Fibroblast of gingiva (primary cell): ENCODE results near the gene IGF2BP2.

Experiments
- DNase-seq: peaks from one replicate; pipeline ENCODE4 v3.0.0-alpha.2; 2011; ENCODE audit warnings: low read depth

The IGF2BP2 gene

DNA sequence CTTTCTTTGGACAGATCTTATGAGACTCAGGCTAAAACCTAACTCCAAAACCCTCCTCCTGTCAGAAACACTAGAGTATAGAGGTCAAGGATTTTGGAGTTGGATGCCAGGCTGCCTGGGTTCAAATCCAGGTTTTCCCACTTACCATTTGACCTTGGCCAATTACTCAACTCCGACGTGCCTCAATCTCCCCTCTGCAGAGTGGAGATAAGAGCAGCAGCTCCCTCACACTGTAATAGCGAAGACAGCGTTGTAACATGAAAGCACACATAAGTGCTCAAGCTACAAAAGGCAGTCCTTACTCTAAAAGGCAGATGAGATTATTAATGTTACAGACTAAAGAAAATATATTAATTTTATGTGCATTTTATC, 90.1 kb downstream of the IGF2BP2 start:
- DNase-seq: no peak

DNA sequence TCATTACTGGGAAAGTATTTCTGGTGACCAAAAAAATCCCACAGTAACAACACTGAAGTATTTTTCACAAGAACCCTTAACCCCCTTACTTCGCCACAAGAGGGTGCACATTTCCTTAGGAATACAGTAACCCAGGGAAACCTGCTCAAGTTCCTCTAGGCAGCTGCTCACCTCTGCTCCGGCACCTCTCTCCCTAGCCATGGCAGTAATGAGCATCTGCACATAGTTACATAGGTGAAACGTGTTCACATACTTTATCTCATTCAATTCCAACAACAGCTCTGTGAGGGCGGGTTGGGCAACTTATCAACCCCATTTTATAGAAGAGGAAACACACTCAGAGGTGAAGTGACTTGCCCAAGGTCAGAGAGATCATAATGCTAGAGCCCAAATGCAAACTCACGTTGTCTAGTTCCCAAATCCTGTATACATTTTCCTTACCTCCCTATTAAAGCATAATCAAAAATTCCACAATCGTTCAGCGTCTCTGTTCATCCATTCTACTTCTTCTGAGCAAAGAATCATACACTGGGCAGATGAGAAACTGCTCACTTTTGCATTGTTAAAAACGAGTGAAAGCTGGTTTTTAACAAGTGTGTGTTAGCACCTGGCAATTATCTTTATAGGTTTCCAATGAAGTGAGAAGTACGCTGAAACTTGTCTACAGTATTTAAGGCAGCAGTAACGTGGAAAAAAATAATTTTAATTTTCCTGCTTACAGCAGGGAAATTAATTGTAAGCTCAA, 90.7 kb downstream of the IGF2BP2 start:
- peak; percentile 75 for DNase-seq

DNA sequence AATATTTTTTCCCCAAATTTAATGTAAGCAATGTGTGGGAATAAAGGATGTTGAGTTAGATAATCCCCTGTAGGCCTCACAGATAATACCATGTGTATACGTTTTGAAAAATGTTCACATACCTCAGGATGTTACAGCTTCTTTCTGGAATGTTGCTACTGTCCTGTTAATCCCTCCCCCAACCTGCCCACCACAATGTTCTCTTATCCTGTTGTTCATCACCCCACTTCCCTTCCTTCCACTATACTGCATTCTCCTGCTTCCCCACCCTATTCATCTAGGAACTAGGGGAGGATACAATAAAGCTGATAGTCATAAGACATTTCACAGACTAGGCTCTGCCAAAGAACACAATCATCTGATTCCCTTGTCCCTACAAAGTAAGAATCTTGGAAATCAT, 92.1 kb downstream of the IGF2BP2 start:
- peak; percentile 37 for DNase-seq

DNA sequence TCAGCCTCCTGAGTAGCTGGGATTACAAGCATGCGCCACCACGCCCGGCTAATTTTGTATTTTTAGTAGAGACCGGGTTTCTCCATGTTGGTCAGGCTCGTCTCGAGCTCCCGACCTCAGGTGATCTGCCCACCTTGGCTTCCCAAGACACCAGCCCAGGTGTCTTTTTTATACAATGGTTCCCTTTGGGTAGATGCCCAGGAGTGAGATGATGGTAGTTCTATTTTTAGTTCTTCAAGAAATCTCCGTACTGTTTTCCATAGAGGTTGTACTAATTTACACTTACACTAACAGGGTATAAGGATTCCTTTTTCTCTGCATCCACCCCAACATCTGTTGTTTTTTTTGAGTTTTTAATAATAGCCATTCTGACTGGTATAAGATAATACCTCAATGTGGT, 94.3 kb downstream of the IGF2BP2 start:
- DNase-seq: no peak

DNA sequence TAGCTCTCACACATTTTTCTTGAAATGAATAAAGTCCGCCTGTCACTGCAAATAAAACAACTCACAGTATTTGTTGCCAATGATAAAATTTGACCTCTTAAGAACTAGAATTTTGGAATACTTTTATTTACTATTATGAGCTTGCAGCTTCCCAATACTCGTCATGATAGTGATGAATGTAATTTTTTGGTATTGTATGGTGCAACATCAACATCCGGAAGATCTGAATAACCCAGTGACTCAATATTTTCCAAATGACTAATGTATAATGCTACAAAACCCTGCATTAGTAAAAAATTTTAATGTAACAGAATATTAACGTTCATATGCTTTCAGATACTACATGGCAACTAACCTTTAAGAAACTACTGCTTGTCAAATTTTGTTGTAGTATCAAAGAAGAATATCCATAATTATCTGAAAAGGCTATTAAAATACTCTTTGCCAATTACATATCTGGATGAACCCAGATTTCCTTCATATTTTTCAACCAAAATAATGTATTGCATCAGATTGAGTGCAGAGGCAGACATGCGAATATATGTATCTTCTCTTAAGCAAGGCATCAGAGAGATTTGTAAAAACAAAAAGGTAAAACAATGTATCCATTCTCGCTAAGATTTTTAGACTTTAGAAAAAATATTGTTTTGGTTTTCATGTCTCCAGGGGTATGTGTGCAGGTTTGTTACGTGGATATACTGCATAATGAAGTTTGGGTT, 95.3 kb downstream of the IGF2BP2 start:
- DNase-seq: peak; percentile 87

DNA sequence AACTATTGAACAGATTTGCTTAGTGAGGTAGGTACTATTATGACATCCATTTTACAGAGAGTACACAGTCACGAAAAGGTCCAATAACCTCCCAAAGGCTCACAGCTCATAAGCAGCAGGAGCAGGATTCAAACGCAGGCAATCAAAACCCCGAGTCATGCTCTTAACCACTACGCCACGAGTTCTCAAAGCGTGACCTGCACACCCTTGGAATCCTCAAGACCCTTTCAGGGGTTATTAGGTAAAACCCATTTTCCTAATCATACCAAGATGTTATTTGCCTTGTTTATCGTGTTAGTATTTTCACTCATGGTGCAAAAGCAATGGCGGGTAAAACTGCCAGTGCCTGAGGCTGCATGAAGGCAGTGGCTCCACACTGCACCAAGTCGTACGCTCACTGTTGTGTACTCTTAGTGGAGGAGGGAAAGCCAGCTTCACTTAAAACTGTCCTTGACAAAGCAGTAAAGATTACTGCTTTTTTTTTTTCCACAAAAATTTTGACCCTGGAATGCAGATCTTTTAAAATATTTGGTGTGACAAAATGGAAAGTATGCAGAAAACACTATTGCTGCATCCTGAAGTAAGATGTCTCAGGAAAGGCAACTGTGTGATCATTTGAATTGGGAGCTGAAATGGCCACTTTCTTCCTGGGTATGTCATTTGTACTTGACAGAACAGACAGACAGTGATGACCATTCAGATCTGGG, 96.1 kb downstream of the IGF2BP2 start:
- DNase-seq: peak; percentile 78

DNA sequence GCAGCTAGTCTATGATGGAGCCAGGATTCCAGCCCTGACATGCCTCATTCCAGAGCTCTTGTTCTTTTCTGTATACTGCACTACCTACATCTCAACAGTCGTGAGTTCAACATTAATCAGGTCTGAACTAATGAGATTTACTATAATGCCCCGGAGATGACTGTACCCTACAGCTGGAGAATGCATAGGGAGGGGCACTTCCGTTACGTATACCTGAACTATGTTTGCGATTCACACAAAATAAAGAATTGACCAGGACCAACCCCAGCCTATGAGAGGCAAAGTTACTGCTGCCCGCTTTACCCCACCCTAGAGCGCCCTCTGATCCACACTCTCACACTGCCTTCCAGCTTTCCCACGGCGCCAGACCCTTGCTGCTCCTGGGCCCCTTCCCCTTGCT, 97.0 kb downstream of the IGF2BP2 start:
- no peak for DNase-seq

DNA sequence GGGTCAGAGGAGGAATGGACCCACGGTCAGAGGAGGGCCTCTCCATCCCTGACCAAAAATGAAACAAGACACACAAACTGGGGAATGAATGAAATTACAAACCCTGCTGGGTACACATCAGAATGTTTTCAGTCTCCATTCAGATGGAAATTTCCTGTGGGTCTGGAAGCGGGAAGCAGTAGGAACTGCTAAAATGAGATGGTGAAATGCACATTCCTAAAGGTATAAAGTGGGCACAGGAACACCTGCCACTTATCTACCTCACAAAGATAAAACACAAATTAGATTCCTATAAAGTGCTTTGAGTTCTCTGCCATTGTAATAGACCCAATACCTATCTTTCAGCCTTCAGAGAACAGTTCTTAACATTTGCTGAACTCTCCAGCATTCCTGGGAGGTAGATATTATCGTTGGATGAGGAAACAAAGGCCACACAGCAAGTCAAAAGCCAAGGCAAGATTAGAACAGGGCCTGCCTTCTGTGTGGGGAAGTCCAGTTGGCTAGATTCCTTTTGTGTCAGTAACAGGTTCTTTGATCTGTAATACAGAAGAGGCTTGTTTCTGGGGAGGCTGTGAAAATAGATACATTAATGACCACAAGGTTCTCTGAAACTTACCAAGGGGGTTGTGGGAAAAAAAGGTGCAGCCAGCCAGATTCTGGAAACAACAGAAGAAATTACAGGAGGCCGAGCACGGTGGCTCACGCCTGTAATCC, 98.4 kb downstream of the IGF2BP2 start:
- no peak for DNase-seq

DNA sequence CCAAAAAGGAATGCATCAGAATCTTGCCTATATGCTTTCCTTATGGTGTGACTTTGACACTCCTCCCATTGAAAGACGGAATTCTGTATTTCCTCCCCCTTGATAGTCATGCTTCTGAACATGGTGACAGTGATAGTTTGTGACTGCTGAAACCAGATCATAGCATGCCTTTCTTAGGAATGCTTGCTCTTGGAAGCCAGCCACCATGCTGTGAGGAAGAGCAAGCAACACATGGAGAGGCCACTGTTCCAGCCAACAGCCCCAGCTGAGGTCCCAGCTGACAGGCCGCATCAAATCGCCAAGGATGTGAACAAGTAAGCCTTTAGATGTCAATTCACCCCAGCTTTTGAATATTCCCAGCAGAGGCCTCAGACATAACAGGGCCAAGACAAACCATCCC, 100.1 kb downstream of the IGF2BP2 start:
- DNase-seq: peak; percentile 90

DNA sequence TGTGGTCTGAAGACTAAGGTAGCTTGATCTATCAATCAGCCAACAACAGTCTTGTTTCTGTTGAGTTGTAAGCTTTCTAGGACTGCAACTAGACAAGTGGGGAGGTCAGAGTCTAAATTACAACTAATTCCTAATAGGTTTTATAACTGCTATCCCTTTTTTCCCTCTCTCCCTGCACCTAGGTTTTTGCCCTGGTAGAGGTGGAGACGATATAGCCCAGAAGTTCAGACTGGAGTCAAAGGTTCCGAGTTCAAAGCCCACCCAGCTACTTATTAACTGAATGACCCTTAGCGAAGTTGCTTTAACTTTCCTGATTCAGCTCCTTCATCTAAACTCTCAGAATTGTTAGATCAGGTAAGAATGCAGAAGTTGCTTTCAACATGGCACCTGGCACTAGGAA, 100.6 kb downstream of the IGF2BP2 start:
- DNase-seq: no peak

DNA sequence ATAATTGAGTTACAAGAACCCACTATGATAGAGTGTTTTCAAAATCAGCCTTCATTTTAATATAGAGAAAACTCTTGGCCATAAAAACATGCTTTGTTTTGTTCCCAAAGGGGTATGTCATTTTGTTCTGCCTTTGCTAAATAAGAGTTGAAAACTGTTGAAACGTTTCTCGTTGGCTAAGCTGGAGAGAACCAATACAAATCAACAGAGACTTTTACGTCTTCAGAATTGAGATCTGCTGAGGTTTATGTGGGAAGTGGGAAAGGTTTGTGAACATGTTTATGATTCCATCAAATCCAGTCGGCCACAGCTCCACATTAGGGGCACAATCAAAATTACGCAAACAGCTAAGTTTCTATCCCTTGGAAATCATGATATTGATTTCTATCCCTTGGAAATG, 102.0 kb downstream of the IGF2BP2 start:
- DNase-seq: no peak

DNA sequence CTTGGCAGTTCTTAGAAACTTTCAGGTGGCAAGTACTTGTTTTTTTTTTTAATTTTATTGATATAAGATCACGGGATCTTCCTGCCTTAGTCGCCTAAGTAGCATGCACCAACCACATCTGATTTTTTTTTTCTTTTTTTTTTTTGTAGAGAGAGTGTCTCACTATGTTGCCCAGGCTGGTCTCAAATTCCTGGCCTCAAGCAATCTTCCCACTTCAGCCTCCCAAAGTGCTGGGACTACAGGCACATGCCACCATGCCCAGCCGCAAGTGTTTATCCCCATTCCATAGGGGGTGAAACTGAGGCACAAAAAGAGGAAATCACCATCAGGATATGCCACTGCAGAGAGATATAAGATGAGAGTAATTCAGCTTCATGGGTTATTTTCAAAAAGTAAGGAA, 102.9 kb downstream of the IGF2BP2 start:
- no peak for DNase-seq

DNA sequence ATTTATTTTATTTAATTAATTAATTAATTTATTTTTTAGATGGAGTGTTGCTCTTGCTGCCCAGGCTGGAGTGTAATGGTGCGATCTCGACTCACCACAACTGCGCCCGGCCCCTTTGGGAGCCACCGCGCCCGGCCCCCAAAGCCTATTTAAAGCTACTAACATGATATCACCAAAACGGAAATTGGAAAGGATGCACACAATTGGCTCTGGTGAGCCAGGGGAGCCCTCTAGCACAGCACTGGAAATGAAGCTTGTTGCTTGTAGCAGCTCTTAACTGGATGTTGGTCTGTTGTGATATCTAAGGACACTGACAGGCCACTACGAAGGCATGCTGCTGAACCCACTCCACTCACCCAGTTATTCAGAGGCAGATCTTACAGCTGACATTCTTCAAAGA, 104.5 kb downstream of the IGF2BP2 start:
- DNase-seq: no peak

DNA sequence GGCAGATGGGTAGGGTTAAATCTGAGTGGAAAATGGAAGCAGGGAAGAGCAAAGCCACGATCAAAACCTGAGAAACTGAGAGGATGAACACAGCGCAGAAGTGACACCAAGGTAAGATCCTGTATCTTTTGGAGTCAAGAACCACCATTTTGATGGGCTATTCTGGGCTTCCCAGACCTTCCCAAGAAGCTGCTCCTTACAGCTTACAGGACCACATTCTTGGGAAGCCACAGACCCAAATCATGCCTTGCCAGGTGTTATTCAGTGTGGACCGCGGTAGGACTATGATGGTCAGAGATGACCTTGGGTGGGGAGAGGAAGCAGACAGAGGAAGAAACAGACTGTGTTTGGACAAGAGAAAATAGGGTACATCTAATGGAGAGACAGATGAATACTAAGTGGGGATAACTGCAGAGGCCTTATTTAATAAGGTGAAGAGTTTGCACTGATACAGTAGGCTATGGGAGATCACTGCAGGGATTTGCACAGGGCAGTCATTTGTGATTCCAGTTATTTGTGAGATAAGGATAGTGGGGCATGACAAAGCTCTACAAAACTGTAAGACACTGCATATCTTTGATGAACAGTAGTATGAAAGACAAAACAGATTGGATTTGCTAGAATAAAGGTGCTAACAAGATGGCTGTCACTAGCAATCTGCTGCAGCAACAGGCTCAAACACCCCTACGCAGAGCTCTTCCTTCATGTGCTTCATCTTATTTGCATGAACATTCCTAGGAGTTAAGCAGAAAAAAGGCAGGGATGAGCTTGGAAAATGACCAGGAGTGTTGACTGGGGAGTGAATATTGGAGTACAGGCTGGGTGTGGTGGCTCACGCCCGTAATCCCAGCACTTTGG, 105.9 kb downstream of the IGF2BP2 start:
- no peak for DNase-seq

DNA sequence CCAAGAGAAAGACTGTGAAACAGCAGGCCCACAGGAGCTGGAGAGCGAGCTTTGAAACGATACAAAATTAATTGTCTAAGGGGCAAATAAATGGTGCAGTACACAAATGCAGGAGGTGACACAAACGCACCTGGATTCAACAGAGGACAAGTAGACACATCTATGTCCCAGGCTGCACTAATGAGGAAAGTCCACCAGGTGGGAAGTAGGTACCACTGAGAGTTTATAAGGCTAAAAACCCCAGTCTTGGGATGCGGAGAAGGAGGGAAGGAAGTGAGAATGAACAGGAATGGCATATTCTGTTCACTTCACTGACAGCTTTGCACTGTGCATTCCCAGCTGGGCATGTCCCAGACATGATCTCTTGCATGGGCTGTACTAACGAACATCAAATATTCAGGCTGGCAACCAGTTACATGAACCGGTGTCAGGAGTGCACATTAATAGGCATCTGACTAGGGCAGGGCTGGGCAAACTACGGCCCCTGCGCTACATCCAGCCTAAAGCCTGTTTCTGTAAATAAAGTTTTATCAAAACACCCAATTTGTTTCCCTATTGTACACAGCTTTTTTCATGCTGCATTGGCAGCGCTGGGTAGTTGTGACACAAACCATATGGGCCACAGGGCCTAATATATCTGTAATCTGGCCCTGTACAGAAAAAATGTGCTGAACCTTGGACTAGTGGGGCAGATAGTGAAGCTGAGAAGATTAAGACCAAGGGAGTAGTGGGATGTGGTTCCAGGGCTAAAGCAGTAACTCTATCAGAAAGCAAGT, 107.0 kb downstream of the IGF2BP2 start:
- no peak for DNase-seq

DNA sequence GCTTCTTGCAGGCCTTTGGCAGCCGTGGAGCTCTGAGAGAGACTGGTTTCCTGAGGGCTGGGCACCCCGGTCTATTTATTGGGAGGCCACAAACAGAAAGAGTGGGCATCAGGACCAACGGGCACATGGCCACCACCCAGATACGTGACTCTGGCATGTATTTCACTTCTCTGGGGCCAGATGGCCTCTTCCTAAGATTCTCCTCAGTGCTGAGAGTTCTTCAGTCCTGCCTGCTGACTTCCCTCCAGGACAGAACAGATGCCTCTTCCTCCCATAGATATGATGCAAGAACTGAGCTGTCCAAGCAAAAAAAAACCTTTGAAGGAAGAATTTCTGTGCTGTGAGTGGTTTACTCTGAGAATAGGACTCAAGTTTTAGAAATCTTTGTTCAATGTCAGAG, 107.7 kb downstream of the IGF2BP2 start:
- DNase-seq: peak; percentile 84

DNA sequence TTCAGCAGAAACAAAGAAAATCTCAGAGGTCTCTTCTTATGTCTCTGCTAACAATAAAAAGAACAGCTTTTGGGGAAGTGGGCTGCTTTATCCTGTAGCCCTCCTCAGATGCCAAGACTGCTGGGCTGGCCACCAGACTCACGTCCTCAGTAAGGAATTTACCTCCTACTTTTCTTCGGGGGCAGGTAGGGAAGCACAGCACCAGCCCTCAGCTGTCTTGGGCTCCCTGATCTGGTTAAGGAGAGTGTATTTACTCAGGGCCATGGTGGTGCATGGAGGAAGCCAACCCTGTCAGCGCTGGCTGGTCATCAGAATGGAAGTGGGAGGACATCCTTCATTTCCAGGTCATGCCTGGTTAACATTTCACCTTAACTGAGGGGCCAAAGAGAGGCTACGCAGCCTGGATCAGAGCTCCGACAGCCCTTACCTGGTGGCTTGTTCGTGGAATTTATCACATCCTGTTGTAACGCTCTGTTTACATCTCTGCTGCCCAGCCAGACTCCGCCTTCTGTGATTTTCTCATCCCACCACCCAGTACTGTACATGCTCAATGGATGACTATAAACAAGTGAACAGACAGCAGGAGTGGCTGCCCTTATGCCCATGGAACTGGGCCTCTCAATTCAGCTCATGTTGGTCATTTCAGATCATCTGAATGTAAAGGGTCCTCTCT, 108.3 kb downstream of the IGF2BP2 start:
- no peak for DNase-seq

DNA sequence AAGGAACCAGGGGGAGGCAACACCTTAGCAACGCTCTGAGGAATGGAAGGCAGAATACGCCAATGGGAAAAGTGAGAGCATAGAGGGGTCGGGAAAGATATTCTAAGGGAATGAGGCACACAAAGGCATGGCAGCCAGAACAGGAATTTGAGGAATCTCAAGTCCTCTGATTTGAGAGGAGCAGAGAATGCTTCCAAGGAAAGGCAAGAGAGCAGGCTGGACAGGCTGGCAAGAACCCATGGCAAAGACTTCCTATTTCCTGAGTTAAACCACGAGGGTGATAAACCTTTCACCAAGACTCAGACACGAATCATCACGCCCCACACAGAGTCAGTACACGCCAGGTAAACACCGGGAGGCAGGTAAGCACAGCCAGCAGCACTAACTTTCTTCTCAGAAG, 109.8 kb downstream of the IGF2BP2 start:
- DNase-seq: no peak

DNA sequence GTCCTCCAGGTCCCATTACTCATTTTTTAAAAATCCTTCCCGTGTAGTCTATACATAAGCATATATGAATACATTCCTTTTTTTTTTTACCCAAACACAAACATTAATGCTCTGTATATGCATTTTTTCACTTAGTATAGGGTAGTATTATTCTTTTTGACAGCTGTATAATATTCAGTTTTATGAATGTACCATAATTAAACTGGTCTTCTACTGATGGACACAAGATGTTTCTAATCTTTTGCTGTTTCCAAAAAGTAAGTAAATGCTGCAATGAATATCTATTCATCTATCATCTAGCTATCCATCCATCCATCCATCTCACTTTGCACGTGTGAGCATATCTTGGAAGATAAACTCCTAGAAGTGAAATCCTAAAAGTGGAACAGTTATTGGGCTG, 110.8 kb downstream of the IGF2BP2 start:
- no peak for DNase-seq

DNA sequence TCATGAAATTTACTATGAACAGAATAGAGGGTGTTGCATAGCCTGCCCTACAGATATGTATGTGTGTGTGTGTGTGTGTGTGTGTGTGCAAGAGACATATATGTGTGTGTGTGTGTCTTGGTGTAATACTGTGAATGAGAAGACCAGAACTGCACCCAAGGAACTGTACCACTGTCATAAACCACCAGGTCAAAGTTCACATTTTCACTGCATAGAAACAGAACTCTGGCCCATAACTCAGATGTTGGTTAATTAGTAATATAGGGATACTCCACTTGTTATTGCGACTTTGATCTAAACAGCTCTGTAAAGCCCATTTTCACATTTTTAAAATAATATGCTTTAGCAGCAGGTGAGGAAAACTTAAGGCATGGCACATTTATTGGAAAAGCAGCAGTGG, 111.8 kb downstream of the IGF2BP2 start:
- no peak for DNase-seq
